GM23338 (cell line): ENCODE data around the gene LIMK2. TPM values are rescaled to one million over a fixed set of nuclear protein-coding genes. Genes with fewer than 3 reads are reported as not detected.

ENCODE experiments used
- ATAC-seq: fragments of 200-7000 bp; cut with Tn5 transposase; 3 replicates; pipeline ENCODE4 v1.9.1; 2020
- DNase-seq: peaks from one replicate; pipeline ENCODE4 v3.0.0-alpha.2; 2015; ENCODE audit warnings: low spot score
- H2AFZ ChIP-seq: fragments of 200-600 bp; sonication (generic); 2 replicates; pipeline ENCODE4 v1.8.0; 2016; ENCODE audit warnings: antibody characterized with exemption, mild to moderate bottlenecking, moderate library complexity
- H3F3A ChIP-seq: fragments of 200-600 bp; sonication (generic); replicated peaks from 2 replicates; pipeline ENCODE4 v1.8.0; 2017; ENCODE audit warnings: antibody characterized with exemption, mixed run types, low read depth
- H3K27ac ChIP-seq: fragments of 200-600 bp; sonication (generic); 2 replicates; pipeline ENCODE4 v1.6.1; 2016; ENCODE audit warnings: low read depth
- H3K27me3 ChIP-seq: fragments of 200-600 bp; sonication (generic); 2 replicates; pipeline ENCODE4 v1.8.0; 2016; ENCODE audit warnings: mild to moderate bottlenecking, mixed run types, moderate library complexity; ENCODE audit not compliant: insufficient read depth
- H3K36me3 ChIP-seq: fragments of 200-600 bp; sonication (generic); 2 replicates; pipeline ENCODE4 v1.8.0; 2016; ENCODE audit warnings: mild to moderate bottlenecking; ENCODE audit not compliant: insufficient read depth
- H3K4me1 ChIP-seq: fragments of 200-600 bp; sonication (generic); 2 replicates; pipeline ENCODE4 v1.8.0; 2016; ENCODE audit warnings: mild to moderate bottlenecking, moderate library complexity; ENCODE audit not compliant: insufficient read depth
- H3K4me2 ChIP-seq: fragments of 200-600 bp; sonication (generic); 2 replicates; pipeline ENCODE4 v1.7.1; 2017; ENCODE audit warnings: mixed run types
- H3K4me3 ChIP-seq: fragments of 200-600 bp; sonication (generic); 2 replicates; pipeline ENCODE4 v1.6.1; 2016; ENCODE audit warnings: mixed run types
- H3K79me2 ChIP-seq: fragments of 200-600 bp; sonication (generic); replicated peaks from 2 replicates; pipeline ENCODE4 v1.8.0; 2017; ENCODE audit warnings: mild to moderate bottlenecking; ENCODE audit not compliant: insufficient read depth
- H3K9me2 ChIP-seq: fragments of 200-600 bp; sonication (generic); 2 replicates; pipeline ENCODE4 v1.8.0; 2017; ENCODE audit not compliant: insufficient read depth
- H4K20me1 ChIP-seq: fragments of 200-600 bp; sonication (generic); replicated peaks from 2 replicates; pipeline ENCODE4 v1.8.0; 2017; ENCODE audit warnings: mild to moderate bottlenecking; ENCODE audit not compliant: insufficient read depth
- H3K27ac Mint-ChIP-seq: 2 replicates; pipeline ENCODE4 v1.8.0; 2020; ENCODE audit warnings: inconsistent platforms, mild to moderate bottlenecking, moderate library complexity, mixed read lengths
- H3K27me3 Mint-ChIP-seq: 3 replicates; pipeline ENCODE4 v1.8.0; 2022; ENCODE audit warnings: low read depth, mild to moderate bottlenecking, moderate library complexity, mixed read lengths, inconsistent platforms; ENCODE audit not compliant: insufficient read depth, poor library complexity
- H3K36me3 Mint-ChIP-seq: 3 replicates; pipeline ENCODE4 v1.8.0; 2021; ENCODE audit warnings: low read depth, mild to moderate bottlenecking, inconsistent platforms, moderate library complexity, mixed read lengths
- H3K4me1 Mint-ChIP-seq: 3 replicates; pipeline ENCODE4 v1.8.0; 2020; ENCODE audit warnings: mild to moderate bottlenecking, inconsistent platforms, mixed read lengths
- H3K4me3 Mint-ChIP-seq: 3 replicates; pipeline ENCODE4 v1.8.0; 2021; ENCODE audit warnings: moderate library complexity, mild to moderate bottlenecking, inconsistent platforms, mixed read lengths
- H3K9me3 Mint-ChIP-seq: 3 replicates; pipeline ENCODE4 v1.8.0; 2020; ENCODE audit warnings: moderate library complexity, mild to moderate bottlenecking, inconsistent platforms, mixed read lengths
- CREB1 ChIP-seq: fragments of 250-450 bp; sonication (Bioruptor Pico); IDR thresholded peaks from 2 replicates; pipeline ENCODE4 v1.5.0; 2020; ENCODE audit warnings: low read depth, mild to moderate bottlenecking, moderate library complexity
- EZH2 ChIP-seq: fragments of 200-600 bp; sonication (generic); IDR thresholded peaks from one replicate; pipeline ENCODE4 v1.8.0; 2017; ENCODE audit warnings: antibody characterized with exemption, mild to moderate bottlenecking, low read depth; ENCODE audit not compliant: unreplicated experiment
- POLR2AphosphoS5 ChIP-seq: IDR thresholded peaks from 2 replicates; pipeline ENCODE4 v1.6.1; 2016; ENCODE audit warnings: antibody characterized with exemption, low read depth
- STAT1 ChIP-seq: IDR thresholded peaks from one replicate; pipeline ENCODE4 v1.6.1; 2016; ENCODE audit warnings: antibody characterized with exemption; ENCODE audit not compliant: unreplicated experiment
- ZNF114 ChIP-seq: fragments of 250-450 bp; sonication (Bioruptor Pico); IDR thresholded peaks from 2 replicates; pipeline ENCODE4 v1.5.0; 2020; ENCODE audit warnings: mild to moderate bottlenecking, moderate library complexity
- long read RNA-seq: library from polyadenylated mRNA; unstranded; transcript quantifications from one replicate; pipeline ENCODE4 v2.0.0, GENCODE V29; 2020; ENCODE audit not compliant: unreplicated experiment
- polyA plus RNA-seq: library from polyadenylated mRNA; unstranded; fragments of >200 nt; fragmentation: Nextera tagmentation; extraction: Ambion mirVana; gene quantifications from 2 replicates; pipeline ENCODE4 v1.2.1, GENCODE V29; 2016
- total RNA-seq: library from RNA; depleted of rRNA; stranded (reverse); fragments of >200 nt; shearing (Covaris generic); gene quantifications from 2 replicates; pipeline ENCODE4 v1.2.3, GENCODE V29; 2014; rRNA removed
- TF ChIP-seq, protein P1 (sequence below), 2 experiments: fragments of 200-600 bp in 1 of 2; sonication (generic) in 1 of 2; conservative IDR thresholded peaks; 2 replicates each; pipeline versions ENCODE4 v1.5.1 to v1.6.1; 2016 to 2017; ENCODE audit warnings: antibody characterized with exemption in 2 of 2, low read depth in 2 of 2, mild to moderate bottlenecking in 2 of 2, moderate library complexity in 1 of 2
- TF ChIP-seq, protein P2 (sequence below): IDR thresholded peaks from 2 replicates; pipeline ENCODE4 v1.6.1; 2016; ENCODE audit warnings: antibody characterized with exemption
- TF ChIP-seq, protein P3 (sequence below): fragments of 250-450 bp; sonication (Bioruptor Pico); IDR thresholded peaks from 2 replicates; pipeline ENCODE4 v1.5.0; 2020; ENCODE audit warnings: mild to moderate bottlenecking, moderate library complexity

The LIMK2 gene
- total RNA-seq (35.5 and 39.8 TPM in 2 replicates), polyA plus RNA-seq (12.5 and 14.9 TPM in 2 replicates)
- long read RNA-seq, partial matches to known transcripts = 5 of 15 reads
- long read RNA-seq, other reads (novel, unspliced or antisense) = 8 of 15 reads

DNA sequence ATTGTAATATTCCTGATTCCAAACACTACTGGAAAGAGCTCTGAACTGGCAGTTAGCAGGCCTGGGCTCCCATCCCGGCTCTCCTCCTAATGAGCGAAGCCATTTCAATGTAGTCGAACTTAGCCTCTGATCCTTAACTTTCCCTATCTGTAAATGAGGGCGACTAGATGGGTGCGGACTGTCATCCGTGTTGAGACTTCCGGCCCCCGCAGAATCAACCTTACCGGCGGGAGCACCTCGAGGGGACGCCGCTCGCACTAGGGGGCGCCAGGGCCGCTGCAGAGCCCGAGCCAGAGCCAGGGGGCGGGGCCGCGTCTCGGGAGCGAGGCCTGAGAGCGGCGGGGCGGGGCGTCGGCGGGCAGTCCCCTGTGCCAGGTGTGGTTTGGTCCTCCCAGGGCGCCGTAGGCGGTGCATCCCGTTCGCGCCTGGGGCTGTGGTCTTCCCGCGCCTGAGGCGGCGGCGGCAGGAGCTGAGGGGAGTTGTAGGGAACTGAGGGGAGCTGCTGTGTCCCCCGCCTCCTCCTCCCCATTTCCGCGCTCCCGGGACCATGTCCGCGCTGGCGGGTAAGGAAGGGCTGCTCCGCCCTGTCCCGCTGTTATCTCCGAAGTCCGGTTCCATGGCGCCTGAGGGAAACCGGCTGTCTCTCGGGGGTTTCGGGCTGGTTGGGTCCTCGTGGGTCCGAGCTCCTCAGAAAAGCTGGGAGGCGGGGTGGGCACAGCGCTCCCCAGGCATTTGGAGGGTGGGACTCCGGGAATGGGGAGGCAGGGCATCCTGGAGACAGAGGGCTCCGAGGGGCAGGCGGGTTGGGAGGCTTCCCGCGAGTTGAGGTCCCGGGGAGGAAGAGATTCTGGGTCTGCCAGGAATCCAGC, at the start of gene LIMK2:
Gene LIMK2 (plus strand): TSS at position 437 of the 869 bp plus-strand sequence. CDS start 111 bp downstream, at position 548.
- Histone ChIP-seq H4K20me1 (peaks cover 11% of the 10 kb centered on the region), H3K4me2 (peak within 1 kb of the TSS; percentile 89), H3K9me2 (no peaks in the 10 kb centered on the region), H3K27ac (peak within 1 kb of the TSS; percentile 87), H3K4me3 (peak within 1 kb of the TSS; percentile 97), H3K36me3 (peaks cover 6% of the 10 kb centered on the region; the same call in 1 of the 2 replicates), H3F3A (peaks cover 3% of the 10 kb centered on the region; the same call in 1 of the 2 replicates), H3K79me2 (peaks cover 45% of the 10 kb centered on the region), H2AFZ (peak within 1 kb of the TSS; percentile 99), H3K27me3 (no peaks in the 10 kb centered on the region), H3K4me1 (peaks cover 19% of the 10 kb centered on the region)
- Mint-ChIP-seq H3K4me1 (peaks cover 21% of the 10 kb centered on the region), H3K9me3 (no peaks in the 10 kb centered on the region), H3K27me3 (no peaks in the 10 kb centered on the region), H3K27ac (peak within 1 kb of the TSS; percentile 67), H3K4me3 (peak within 1 kb of the TSS; percentile 89), H3K36me3 (peaks cover 10% of the 10 kb centered on the region; the same call in 2 of the 3 replicates)
- DNase-seq = peak; percentile 98
- TF ChIP-seq, protein P1, sequence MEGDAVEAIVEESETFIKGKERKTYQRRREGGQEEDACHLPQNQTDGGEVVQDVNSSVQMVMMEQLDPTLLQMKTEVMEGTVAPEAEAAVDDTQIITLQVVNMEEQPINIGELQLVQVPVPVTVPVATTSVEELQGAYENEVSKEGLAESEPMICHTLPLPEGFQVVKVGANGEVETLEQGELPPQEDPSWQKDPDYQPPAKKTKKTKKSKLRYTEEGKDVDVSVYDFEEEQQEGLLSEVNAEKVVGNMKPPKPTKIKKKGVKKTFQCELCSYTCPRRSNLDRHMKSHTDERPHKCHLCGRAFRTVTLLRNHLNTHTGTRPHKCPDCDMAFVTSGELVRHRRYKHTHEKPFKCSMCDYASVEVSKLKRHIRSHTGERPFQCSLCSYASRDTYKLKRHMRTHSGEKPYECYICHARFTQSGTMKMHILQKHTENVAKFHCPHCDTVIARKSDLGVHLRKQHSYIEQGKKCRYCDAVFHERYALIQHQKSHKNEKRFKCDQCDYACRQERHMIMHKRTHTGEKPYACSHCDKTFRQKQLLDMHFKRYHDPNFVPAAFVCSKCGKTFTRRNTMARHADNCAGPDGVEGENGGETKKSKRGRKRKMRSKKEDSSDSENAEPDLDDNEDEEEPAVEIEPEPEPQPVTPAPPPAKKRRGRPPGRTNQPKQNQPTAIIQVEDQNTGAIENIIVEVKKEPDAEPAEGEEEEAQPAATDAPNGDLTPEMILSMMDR (conservative IDR thresholded peaks at IDR 0.05; ENCODE audit: low read depth in 2 of 2) = peak; percentile 73 to 90
- TF ChIP-seq CREB1 (CRISPR knock-in tag) = 0 out of 2 replicates have a peak, but pooled peaks have one; percentile 18
- TF ChIP-seq EZH2 = no peak
- peak; percentile 92 for TF ChIP-seq POLR2AphosphoS5
- TF ChIP-seq, protein P2, sequence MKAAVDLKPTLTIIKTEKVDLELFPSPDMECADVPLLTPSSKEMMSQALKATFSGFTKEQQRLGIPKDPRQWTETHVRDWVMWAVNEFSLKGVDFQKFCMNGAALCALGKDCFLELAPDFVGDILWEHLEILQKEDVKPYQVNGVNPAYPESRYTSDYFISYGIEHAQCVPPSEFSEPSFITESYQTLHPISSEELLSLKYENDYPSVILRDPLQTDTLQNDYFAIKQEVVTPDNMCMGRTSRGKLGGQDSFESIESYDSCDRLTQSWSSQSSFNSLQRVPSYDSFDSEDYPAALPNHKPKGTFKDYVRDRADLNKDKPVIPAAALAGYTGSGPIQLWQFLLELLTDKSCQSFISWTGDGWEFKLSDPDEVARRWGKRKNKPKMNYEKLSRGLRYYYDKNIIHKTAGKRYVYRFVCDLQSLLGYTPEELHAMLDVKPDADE = no peak; the same call in 1 of the 2 replicates
- ATAC-seq = peak; percentile 94

DNA sequence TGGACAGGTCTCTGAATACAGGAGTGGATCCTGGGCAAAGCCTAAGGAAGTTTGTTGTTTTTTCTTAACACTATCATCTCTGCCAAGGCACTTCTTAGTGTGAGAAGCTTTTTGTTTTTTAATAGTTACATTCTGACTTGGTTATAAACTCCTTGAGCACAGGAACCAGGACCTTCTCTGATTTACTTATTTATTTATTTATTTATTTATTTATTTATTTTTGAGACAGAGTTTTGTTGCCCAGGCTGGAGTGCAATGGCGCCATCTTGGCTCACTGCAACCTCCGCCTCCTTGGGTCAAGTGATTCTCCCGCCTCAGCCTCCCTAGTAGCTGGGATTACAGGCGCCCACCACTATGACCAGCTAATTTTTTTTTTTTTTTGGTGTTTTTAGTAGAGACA, 41.1 kb upstream of the LIMK2 start:
- Histone ChIP-seq H2AFZ (no peak overlapping the region), H3K36me3 (0 out of 2 replicates have a peak, but pooled peaks cover 5% of the 10 kb centered on the region), H3K4me1 (peaks cover 3% of the 10 kb centered on the region; the same call in 1 of the 2 replicates), H3K79me2 (peaks cover 20% of the 10 kb centered on the region), H3K4me2 (no peak overlapping the region), H3F3A (no peaks in the 10 kb centered on the region), H3K4me3 (no peak overlapping the region), H4K20me1 (no peaks in the 10 kb centered on the region; the same call in none of the 2 replicates), H3K9me2 (no peaks in the 10 kb centered on the region), H3K27me3 (no peaks in the 10 kb centered on the region), H3K27ac (no peak overlapping the region)
- Mint-ChIP-seq H3K36me3 (peaks cover 3% of the 10 kb centered on the region; the same call in 1 of the 3 replicates), H3K4me3 (no peak overlapping the region), H3K27me3 (no peaks in the 10 kb centered on the region), H3K9me3 (no peaks in the 10 kb centered on the region; the same call in 2 of the 3 replicates), H3K4me1 (0 out of 3 replicates have a peak, but pooled peaks cover 2% of the 10 kb centered on the region), H3K27ac (no peak overlapping the region)
- DNase-seq (no peak), ATAC-seq (no peak)
- TF ChIP-seq ZNF114 (CRISPR knock-in tag) = no peak
- TF ChIP-seq, protein P2 = no peak
- TF ChIP-seq, protein P3, sequence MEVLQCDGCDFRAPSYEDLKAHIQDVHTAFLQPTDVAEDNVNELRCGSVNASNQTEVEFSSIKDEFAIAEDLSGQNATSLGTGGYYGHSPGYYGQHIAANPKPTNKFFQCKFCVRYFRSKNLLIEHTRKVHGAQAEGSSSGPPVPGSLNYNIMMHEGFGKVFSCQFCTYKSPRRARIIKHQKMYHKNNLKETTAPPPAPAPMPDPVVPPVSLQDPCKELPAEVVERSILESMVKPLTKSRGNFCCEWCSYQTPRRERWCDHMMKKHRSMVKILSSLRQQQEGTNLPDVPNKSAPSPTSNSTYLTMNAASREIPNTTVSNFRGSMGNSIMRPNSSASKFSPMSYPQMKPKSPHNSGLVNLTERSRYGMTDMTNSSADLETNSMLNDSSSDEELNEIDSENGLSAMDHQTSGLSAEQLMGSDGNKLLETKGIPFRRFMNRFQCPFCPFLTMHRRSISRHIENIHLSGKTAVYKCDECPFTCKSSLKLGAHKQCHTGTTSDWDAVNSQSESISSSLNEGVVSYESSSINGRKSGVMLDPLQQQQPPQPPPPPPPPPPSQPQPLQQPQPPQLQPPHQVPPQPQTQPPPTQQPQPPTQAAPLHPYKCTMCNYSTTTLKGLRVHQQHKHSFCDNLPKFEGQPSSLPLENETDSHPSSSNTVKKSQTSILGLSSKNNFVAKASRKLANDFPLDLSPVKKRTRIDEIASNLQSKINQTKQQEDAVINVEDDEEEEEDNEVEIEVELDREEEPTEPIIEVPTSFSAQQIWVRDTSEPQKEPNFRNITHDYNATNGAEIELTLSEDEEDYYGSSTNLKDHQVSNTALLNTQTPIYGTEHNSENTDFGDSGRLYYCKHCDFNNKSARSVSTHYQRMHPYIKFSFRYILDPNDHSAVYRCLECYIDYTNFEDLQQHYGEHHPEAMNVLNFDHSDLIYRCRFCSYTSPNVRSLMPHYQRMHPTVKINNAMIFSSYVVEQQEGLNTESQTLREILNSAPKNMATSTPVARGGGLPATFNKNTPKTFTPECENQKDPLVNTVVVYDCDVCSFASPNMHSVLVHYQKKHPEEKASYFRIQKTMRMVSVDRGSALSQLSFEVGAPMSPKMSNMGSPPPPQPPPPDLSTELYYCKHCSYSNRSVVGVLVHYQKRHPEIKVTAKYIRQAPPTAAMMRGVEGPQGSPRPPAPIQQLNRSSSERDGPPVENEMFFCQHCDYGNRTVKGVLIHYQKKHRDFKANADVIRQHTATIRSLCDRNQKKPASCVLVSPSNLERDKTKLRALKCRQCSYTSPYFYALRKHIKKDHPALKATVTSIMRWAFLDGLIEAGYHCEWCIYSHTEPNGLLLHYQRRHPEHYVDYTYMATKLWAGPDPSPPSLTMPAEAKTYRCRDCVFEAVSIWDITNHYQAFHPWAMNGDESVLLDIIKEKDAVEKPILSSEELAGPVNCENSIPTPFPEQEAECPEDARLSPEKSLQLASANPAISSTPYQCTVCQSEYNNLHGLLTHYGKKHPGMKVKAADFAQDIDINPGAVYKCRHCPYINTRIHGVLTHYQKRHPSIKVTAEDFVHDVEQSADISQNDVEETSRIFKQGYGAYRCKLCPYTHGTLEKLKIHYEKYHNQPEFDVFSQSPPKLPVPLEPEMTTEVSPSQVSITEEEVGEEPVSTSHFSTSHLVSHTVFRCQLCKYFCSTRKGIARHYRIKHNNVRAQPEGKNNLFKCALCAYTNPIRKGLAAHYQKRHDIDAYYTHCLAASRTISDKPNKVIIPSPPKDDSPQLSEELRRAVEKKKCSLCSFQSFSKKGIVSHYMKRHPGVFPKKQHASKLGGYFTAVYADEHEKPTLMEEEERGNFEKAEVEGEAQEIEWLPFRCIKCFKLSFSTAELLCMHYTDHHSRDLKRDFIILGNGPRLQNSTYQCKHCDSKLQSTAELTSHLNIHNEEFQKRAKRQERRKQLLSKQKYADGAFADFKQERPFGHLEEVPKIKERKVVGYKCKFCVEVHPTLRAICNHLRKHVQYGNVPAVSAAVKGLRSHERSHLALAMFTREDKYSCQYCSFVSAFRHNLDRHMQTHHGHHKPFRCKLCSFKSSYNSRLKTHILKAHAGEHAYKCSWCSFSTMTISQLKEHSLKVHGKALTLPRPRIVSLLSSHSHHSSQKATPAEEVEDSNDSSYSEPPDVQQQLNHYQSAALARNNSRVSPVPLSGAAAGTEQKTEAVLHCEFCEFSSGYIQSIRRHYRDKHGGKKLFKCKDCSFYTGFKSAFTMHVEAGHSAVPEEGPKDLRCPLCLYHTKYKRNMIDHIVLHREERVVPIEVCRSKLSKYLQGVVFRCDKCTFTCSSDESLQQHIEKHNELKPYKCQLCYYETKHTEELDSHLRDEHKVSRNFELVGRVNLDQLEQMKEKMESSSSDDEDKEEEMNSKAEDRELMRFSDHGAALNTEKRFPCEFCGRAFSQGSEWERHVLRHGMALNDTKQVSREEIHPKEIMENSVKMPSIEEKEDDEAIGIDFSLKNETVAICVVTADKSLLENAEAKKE (CRISPR knock-in tag) = no peak
- no peak for TF ChIP-seq CREB1 (CRISPR knock-in tag)
- no peak for TF ChIP-seq STAT1
